ENCODE measurements around the gene PRKCSH.
"Not testable (repeated sequence)": the region's sequence is repeated elsewhere in the genome, so short reads cannot be mapped to it uniquely, and the experiment has no call there.

Gene PRKCSH

GRCh38 chr19:11420429-11421370, 14.7 kb upstream of the PRKCSH start:
- no peak for DNase-seq

- peak; percentile 47 for DNase-seq
These were observed 13.9 kb upstream of the PRKCSH start for GRCh38 chr19:11421371-11422098.

GRCh38 chr19:11422163-11423065, 13.0 kb upstream of the PRKCSH start:
- DNase-seq, result peak; percentile 83

- DNase-seq, result no peak
These were observed 12.2 kb upstream of the PRKCSH start for GRCh38 chr19:11423164-11423790.

DNA sequence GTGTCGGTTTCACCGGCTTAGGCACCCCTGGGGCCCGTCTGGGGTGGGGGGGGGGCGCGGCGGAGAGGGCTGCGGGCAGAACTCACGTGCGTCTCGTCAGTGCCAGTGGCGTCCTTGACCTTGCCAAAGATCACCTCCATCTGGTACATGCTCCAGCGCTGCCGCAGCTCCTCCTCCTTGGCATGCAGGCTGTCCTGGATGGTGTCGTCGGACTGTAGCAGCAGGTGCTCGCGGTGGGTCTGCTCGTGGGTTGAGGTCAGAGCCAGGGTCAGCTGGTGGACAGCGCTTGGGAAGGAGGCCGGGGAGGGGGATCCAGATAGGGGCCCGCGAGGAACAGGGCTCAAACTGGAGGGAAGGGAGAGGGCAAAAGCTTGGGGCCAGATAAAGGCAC, 11.6 kb upstream of the PRKCSH start:
- no peak for DNase-seq

DNA sequence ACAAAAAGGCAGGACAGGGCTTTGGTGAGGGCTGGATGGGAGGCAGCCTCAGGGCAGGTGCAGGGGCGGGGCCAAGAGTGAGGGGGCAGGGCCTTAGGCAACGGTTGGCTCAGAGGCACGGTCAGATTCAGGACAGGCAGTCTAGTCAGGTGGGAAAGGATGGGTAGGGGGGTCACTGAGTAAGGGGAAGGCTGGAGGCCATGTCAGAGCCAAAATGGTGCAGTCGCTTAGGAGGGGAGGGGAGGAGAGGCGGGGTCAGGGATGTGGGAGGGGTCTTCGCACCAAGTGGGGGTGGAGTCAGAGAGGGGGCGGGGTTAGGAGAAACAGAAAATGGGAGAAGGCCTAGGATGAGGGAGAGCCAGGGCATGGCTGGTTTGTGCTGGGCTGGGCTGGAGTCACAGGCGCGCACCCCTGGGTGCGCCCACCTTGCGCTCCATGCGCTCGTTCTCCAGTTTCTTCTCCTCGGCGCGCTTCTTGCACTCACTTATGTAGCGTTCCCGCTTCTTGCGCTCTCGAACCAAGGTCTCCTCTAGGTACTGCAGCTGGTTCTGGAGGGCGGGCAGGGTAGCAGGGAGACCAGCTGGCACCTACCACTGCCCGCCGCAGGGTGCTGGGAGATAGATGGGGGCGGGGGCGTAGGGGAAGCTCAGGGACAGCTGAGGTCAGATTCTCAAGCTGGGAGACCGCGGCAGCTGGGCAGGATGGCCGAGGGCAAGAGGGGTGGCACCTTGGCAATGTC, 9.5 kb upstream of the PRKCSH start:
- DNase-seq, result no peak

DNA sequence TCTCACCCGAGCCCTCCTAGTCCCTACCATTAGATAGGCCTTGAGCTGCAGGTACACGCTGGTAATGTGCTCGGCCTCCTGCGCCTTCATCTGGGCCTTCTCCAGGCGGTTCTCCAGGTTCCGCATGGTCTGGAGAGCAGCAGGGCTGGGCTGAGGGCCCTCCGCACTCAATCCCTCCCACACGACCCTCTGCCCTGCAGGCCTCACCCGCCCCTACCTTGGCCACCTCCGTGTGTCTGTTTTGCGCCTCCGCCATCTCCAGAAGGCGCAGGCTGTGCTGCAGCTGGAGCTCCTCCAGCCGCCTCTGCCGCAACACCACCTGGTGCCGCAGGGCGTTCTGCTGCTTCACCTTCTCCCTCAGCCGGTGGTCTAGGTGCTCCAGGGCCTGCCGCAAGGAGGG, 8.8 kb upstream of the PRKCSH start:
- DNase-seq, result no peak

- DNase-seq, result not testable (repeated sequence)
These were observed 1.9 kb upstream of the PRKCSH start for GRCh38 chr19:11433526-11433925.

- no peak for DNase-seq
These were observed 755 bp upstream of the PRKCSH start for GRCh38 chr19:11434703-11435056.

DNA sequence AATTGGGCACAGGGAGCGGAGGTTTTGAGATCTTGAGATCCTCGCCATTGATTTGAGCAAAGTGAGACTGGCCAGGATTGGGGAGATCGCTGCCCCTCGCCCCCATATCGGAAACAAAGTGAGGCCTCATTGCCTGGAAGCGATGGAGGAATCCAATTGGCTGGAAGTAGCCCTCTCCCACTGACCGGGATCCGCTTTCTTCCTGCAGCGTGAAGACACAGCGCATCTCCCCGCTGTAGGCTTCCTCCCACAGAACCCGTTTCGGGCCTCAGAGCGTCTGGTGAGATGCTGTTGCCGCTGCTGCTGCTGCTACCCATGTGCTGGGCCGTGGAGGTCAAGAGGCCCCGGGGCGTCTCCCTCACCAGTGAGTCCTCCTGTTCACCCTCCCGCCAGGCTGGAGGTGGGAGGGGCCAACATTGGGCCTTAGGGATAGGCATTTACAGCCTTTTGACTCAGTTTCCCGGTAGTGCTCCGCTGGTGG, 438 bp downstream of the PRKCSH start:
- DNase-seq, result peak; percentile 30

DNA sequence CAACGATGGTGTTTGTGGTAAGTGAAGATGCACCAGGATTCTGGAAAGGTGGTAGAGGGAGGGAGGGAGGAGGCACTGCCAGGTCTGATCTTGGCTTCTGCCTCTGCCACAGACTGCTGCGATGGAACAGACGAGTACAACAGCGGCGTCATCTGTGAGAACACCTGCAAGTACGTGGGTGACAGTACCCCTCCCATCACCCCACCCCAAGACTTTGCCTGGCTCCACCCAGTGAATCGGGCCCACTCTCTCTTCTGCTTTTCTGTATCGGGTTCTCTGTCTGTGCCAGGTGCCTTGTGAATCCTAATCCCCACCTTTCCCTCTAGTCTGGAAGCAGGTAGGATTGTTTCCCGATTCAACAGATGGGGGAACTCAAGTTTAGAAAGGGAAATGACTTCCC, 2.5 kb downstream of the PRKCSH start:
- no peak for DNase-seq

DNA sequence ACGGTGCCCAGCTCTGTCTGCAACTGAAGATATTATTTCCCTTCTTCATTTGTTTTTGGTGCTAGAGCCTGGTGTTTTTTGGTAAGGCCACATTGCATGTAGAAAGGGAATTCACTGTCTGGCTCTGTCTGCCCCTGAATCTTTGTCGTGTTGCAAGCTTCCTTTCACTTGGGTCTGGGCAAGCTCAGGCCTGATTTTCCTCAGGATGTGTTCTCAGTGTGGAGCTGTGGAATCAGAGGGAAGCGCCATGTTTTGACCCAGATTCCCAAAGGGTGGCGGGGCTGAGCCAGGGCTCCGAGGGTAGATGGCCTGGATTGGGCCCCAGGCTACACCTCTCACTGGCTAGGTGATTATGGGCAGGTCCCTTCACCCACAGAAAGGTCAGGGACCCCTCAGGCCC, 8.6 kb downstream of the PRKCSH start:
- no peak for DNase-seq

DNA sequence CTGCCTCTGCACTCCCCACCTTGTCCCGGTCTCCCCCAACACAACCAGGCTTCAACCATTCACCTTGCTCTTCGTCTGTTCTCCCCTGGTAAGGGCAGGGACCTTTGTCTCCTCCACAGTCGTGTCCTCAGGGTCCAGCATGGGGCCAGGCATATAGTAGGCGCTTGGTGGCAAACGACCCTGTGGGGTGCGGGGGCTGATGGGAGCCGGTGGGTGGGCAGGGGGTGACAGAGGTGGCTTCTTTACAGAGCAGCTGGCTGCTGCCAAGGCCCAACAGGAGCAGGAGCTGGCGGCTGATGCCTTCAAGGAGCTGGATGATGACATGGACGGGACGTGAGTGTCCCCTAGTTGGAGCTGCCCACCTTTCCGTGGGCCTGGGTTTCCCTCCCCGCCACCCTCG, 9.7 kb downstream of the PRKCSH start:
- DNase-seq, result no peak

DNA sequence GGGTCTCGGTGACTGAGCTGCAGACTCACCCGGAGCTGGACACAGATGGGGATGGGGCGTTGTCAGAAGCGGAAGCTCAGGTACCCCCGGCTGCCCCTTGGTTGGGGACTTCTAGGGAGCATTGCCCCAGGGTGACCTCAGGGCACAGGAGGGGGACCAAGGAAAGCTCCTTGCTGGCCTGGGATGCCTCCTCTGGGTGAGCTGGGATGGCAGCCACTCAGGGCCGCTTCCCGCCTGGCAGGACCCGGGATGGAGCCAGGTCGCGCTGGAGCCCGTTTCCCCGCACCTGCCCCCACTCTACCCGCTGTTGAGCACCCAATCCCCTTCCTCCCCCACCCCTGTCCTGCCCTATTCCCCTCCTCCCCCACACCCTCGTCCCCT, 10.8 kb downstream of the PRKCSH start:
- no peak for DNase-seq

DNA sequence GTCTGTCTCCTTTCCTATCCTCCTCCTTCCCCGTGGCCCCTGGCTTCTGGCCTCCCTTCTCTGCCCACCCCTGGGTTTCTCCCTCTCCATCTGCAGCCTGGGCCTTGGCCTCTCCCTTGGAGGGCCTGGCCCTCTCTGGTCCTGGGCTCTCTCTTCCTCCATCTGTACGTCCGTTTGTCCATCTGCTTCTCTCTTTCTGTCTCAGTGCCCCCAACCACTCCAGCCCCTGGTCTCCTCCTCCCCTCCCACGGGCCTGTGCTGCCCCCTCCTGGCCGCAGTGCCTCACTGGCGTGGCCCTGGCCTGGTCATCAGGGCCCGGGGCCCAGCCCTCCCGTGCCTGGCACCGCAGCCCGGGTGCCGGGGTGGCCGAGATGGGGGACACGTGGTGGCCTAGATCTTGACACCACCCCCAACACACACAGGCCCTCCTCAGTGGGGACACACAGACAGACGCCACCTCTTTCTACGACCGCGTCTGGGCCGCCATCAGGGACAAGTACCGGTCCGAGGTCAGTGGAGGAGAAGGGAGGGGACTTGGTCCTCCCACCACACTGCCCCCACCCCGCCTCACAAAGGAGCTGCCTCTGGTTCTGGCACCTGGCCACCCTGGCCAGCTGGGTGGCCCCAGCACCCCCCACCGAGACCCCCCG, 11.3 kb downstream of the PRKCSH start:
- DNase-seq, result peak; percentile 49

DNA sequence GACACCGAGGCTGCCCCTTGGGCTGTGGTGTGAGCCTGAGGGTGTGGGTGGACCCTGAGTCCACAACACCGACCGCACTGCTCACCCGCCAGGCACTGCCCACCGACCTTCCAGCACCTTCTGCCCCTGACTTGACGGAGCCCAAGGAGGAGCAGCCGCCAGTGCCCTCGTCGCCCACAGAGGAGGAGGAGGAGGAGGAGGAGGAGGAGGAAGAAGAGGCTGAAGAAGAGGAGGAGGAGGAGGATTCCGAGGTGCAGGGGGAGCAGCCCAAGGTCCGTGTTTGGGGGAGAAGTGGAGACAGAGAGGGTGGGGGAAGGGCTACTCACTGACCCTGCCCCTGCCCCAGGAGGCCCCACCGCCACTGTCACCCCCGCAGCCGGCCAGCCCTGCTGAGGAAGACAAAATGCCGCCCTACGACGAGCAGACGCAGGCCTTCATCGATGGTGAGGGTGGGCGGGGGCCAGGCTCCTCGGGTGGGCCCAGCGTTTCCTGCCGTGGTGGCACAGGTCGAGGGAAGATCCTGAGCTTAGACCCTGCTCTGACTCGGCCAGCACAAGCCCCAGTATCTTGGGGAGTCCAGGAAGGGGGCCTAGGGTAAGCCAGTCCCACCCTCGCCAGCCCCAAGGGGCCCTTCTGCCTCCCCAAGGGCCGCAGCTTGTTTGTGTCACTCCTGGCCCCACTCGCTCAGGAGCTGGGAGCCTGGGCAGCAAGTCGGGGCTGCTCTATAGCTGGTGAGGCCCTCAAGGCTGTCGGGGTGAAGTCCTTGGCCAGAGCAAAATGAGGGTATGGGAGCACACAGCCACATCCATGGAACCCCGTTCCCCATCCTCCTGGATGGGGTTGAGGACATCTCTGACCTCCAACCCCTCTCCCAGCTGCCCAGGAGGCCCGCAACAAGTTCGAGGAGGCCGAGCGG, 12.2 kb downstream of the PRKCSH start:
- DNase-seq, result no peak

DNA sequence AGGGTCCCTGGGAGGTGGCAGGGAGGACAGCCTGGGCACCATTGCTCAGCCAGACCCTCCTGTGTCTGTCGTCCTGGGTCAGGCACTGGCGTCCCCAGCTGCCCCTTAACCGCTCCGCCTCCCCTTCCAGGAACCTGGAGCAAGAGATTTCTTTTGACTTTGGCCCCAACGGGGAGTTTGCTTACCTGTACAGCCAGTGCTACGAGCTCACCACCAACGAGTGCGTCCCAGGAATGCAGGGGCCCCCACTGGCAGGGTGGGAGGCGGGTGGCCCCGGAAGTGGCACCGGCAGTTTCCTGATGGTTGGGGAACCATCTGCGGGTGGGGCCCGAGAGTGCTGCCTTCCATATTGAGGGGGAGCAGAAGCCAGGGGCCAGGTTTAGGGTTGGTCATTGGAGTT, 13.0 kb downstream of the PRKCSH start:
- no peak for DNase-seq

GRCh38 chr19:11448923-11449554, 13.6 kb downstream of the PRKCSH start:
- DNase-seq, result no peak

DNA sequence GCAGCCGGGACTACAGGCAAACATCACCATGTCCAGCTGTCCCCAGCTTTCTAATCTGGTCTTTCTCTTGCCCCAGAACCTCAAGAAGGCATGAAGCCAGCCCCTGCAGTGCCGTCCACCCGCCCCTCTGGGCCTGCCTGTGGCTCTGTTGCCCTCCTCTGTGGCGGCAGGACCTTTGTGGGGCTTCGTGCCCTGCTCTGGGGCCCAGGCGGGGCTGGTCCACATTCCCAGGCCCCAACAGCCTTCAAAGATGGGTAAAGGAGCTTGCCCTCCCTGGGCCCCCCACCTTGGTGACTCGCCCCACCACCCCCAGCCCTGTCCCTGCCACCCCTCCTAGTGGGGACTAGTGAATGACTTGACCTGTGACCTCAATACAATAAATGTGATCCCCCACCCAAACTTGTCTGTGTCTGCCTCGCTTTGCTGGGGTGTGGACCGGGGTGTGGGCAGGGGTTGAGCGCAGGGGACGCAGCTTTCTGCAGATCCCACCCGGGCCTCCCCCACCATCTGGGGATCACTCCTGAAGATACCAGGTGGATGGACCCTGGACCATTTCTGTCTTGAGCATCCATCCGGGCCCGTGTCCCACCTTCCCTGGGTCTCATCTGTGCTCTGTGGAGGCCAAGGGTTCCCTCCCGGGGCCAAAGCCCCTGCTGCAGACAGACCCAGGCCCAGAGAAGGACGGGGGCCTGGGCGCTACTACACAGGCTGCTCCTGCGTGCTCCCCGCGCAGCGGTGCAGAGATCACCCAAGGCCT, 15.3 kb downstream of the PRKCSH start:
- DNase-seq, result no peak
